WTC11 (cell line): Measurements from ENCODE around the gene GUCD1. TPM values are rescaled to one million over a fixed set of nuclear protein-coding genes. Genes with fewer than 3 reads are reported as not detected.

ENCODE experiments used
- ATAC-seq: fragments of 200-7000 bp; cut with Tn5 transposase; 2 replicates; pipeline ENCODE4 v1.10.0; 2021; ENCODE audit warnings: mild to moderate bottlenecking, moderate library complexity
- CTCF ChIA-PET: fragments of 300-600 bp; sonication (Branson Sonifier 250); formaldehyde crosslinking; loops from one replicate; lab custom pipeline; 2021; ENCODE audit warnings: antibody characterized with exemption; lab: Charles Lee
- POLR2A ChIA-PET: fragments of 350-600 bp; sonication (Branson Sonifier 250); formaldehyde crosslinking; loops from one replicate; lab custom pipeline; 2021; ENCODE audit warnings: antibody characterized with exemption; lab: Charles Lee
- DNase-seq: peaks from one replicate; pipeline ENCODE4 v3.0.0; 2021; ENCODE audit warnings: low spot score
- H3K27ac Mint-ChIP-seq: 2 replicates; pipeline ENCODE4 v1.8.0; 2021; ENCODE audit warnings: mixed read lengths
- H3K27me3 Mint-ChIP-seq: 2 replicates; pipeline ENCODE4 v1.8.0; 2021; ENCODE audit warnings: low read depth, mild to moderate bottlenecking, moderate library complexity, mixed read lengths
- H3K36me3 Mint-ChIP-seq: 2 replicates; pipeline ENCODE4 v1.8.0; 2021; ENCODE audit warnings: mixed read lengths
- H3K4me1 Mint-ChIP-seq: 2 replicates; pipeline ENCODE4 v1.8.0; 2022; ENCODE audit warnings: mixed read lengths
- H3K4me3 Mint-ChIP-seq: 2 replicates; pipeline ENCODE4 v1.8.0; 2021; ENCODE audit warnings: mild to moderate bottlenecking, moderate library complexity, mixed read lengths
- H3K9me3 Mint-ChIP-seq: 2 replicates; pipeline ENCODE4 v1.8.0; 2021; ENCODE audit warnings: mixed read lengths
- ARID4B ChIP-seq: sonication (generic); formaldehyde crosslinking; IDR thresholded peaks from 2 replicates; pipeline ENCODE4 v1.8.0; 2023; ENCODE audit warnings: missing genetic modification reagents, mild to moderate bottlenecking, borderline replicate concordance
- CREM ChIP-seq: sonication (generic); formaldehyde crosslinking; IDR thresholded peaks from 2 replicates; pipeline ENCODE4 v1.8.1; 2022; ENCODE audit warnings: mild to moderate bottlenecking, missing genetic modification reagents, moderate library complexity
- CTCF ChIP-seq: fragments of 200-600 bp; IDR thresholded peaks from 2 replicates; pipeline ENCODE4 v1.8.0; 2022; ENCODE audit warnings: antibody characterized with exemption
- E2F5 ChIP-seq: sonication (generic); formaldehyde crosslinking; IDR thresholded peaks from 2 replicates; pipeline ENCODE4 v1.8.1; 2022; ENCODE audit warnings: mild to moderate bottlenecking, moderate library complexity, missing genetic modification reagents
- ETV6 ChIP-seq: sonication (generic); formaldehyde crosslinking; IDR thresholded peaks from 2 replicates; pipeline ENCODE4 v1.8.1; 2022; ENCODE audit warnings: mild to moderate bottlenecking, missing genetic modification reagents
- FOXJ3 ChIP-seq: sonication (generic); formaldehyde crosslinking; IDR thresholded peaks from 2 replicates; pipeline ENCODE4 v1.9.0; 2021; ENCODE audit warnings: missing genetic modification reagents, mild to moderate bottlenecking, borderline replicate concordance
- HMGXB4 ChIP-seq: sonication (generic); formaldehyde crosslinking; IDR thresholded peaks from 2 replicates; pipeline ENCODE4 v1.8.1; 2023; ENCODE audit warnings: mild to moderate bottlenecking, moderate library complexity, missing genetic modification reagents
- JAZF1 ChIP-seq: fragments of 250-450 bp; sonication (Bioruptor Pico); IDR thresholded peaks from 2 replicates; pipeline ENCODE4 v1.9.0; 2021; ENCODE audit warnings: moderate library complexity, mild to moderate bottlenecking, inconsistent platforms
- KAT7 ChIP-seq: sonication (generic); formaldehyde crosslinking; IDR thresholded peaks from 2 replicates; pipeline ENCODE4 v1.8.1; 2023; ENCODE audit warnings: missing genetic modification reagents, mild to moderate bottlenecking, borderline replicate concordance
- MYBL2 ChIP-seq: sonication (generic); formaldehyde crosslinking; IDR thresholded peaks from 2 replicates; pipeline ENCODE4 v1.8.1; 2023; ENCODE audit warnings: mild to moderate bottlenecking, moderate library complexity, missing genetic modification reagents
- NFATC4 ChIP-seq: fragments of 250-450 bp; sonication (Bioruptor Pico); IDR thresholded peaks from 2 replicates; pipeline ENCODE4 v1.9.0; 2021; ENCODE audit warnings: mild to moderate bottlenecking
- OVOL2 ChIP-seq: fragments of 250-450 bp; sonication (Bioruptor Pico); IDR thresholded peaks from 2 replicates; pipeline ENCODE4 v1.9.0; 2021; ENCODE audit warnings: mild to moderate bottlenecking, borderline replicate concordance
- PRDM15 ChIP-seq: sonication (generic); formaldehyde crosslinking; IDR thresholded peaks from 2 replicates; pipeline ENCODE4 v1.8.0; 2022; ENCODE audit warnings: missing genetic modification reagents
- SOX15 ChIP-seq: fragments of 250-450 bp; sonication (Bioruptor Pico); IDR thresholded peaks from 2 replicates; pipeline ENCODE4 v1.9.0; 2021; ENCODE audit warnings: mild to moderate bottlenecking
- SP1 ChIP-seq: sonication (generic); formaldehyde crosslinking; conservative IDR thresholded peaks from 2 replicates; pipeline ENCODE4 v1.8.1; 2022; ENCODE audit warnings: missing genetic modification reagents
- TEAD1 ChIP-seq: sonication (generic); formaldehyde crosslinking; IDR thresholded peaks from 2 replicates; pipeline ENCODE4 v1.8.0; 2022; ENCODE audit warnings: mild to moderate bottlenecking, missing genetic modification reagents
- TEAD4 ChIP-seq: sonication (generic); formaldehyde crosslinking; IDR thresholded peaks from 2 replicates; pipeline ENCODE4 v1.8.0; 2022; ENCODE audit warnings: mild to moderate bottlenecking, missing genetic modification reagents
- ZBTB43 ChIP-seq: sonication (generic); formaldehyde crosslinking; IDR thresholded peaks from 2 replicates; pipeline ENCODE4 v1.8.1; 2023; ENCODE audit warnings: mild to moderate bottlenecking, missing genetic modification reagents
- ZNF232 ChIP-seq: sonication (generic); formaldehyde crosslinking; IDR thresholded peaks from 2 replicates; pipeline ENCODE4 v1.8.0; 2022; ENCODE audit warnings: mild to moderate bottlenecking, missing genetic modification reagents
- ZNF396 ChIP-seq: fragments of 250-450 bp; sonication (Bioruptor Pico); IDR thresholded peaks from 2 replicates; pipeline ENCODE4 v1.8.0; 2021; ENCODE audit warnings: mild to moderate bottlenecking, moderate library complexity, borderline replicate concordance
- ZNF671 ChIP-seq: fragments of 250-450 bp; sonication (Bioruptor Pico); IDR thresholded peaks from 2 replicates; pipeline ENCODE4 v1.8.0; 2021; ENCODE audit warnings: mild to moderate bottlenecking
- total RNA-seq: library from RNA; stranded (reverse); gene quantifications from 3 replicates; pipeline ENCODE4 v1.2.3, GENCODE V29; 2021

The GUCD1 gene
- total RNA-seq, 1 experiment from 2014 or later: 105 TPM

GRCh38 chr22:24563246-24563645 lies 8.3 kb upstream of the GUCD1 start:
- Mint-ChIP-seq H3K4me1 (peaks cover 7% of the 10 kb centered on the region; the same call in 1 of the 2 replicates), H3K27ac (no peak overlapping the region), H3K27me3 (no peaks in the 10 kb centered on the region), H3K4me3 (no peak overlapping the region), H3K36me3 (peaks cover 49% of the 10 kb centered on the region), H3K9me3 (no peaks in the 10 kb centered on the region)
- DNase-seq (no peak), ATAC-seq (no peak)
- ChIA-PET CTCF (no interaction called here), POLR2A (no interaction called here)
- TF ChIP-seq ARID4B (CRISPR knock-in tag) (no peak), SOX15 (CRISPR knock-in tag) (no peak), CTCF (no peak), ZNF396 (CRISPR knock-in tag) (no peak)

- Mint-ChIP-seq H3K4me1 (peaks cover 20% of the 10 kb centered on the region), H3K27me3 (no peaks in the 10 kb centered on the region), H3K36me3 (peaks cover 55% of the 10 kb centered on the region), H3K9me3 (no peaks in the 10 kb centered on the region), H3K27ac (no peak overlapping the region), H3K4me3 (no peak overlapping the region)
- ATAC-seq (no peak), DNase-seq (no peak)
- CTCF ChIA-PET: interaction anchor here (0.9 to 1.5 kb wide), 2 partner anchors 38 to 138 kb away, joined by 3 to 8 read pairs; no protein-coding TSS in a partner anchor
- TF ChIP-seq ZNF232 (CRISPR knock-in tag): no peak
- no peak for TF ChIP-seq HMGXB4 (CRISPR knock-in tag)
- no peak for TF ChIP-seq TEAD1 (CRISPR knock-in tag)
- TF ChIP-seq SP1 (CRISPR knock-in tag): no peak
- TF ChIP-seq NFATC4 (CRISPR knock-in tag): no peak
- no peak for TF ChIP-seq FOXJ3 (CRISPR knock-in tag)
- no peak for TF ChIP-seq KAT7 (CRISPR knock-in tag)
- TF ChIP-seq PRDM15: no peak
- TF ChIP-seq CREM: no peak
- no peak for TF ChIP-seq E2F5 (CRISPR knock-in tag)
- TF ChIP-seq ZNF671 (CRISPR knock-in tag): no peak
- TF ChIP-seq ZBTB43 (CRISPR knock-in tag): no peak
- TF ChIP-seq TEAD4 (CRISPR knock-in tag): no peak
- no peak for TF ChIP-seq ETV6 (CRISPR knock-in tag)
- no peak for TF ChIP-seq JAZF1
- TF ChIP-seq MYBL2 (CRISPR knock-in tag): no peak
- TF ChIP-seq OVOL2 (CRISPR knock-in tag): no peak
- POLR2A ChIA-PET: no interaction called here
These were observed 4.5 kb upstream of the GUCD1 start for GRCh38 chr22:24559471-24559870.
